GM23338 (cell line): ENCODE data around the gene RASGRF2. TPM values are rescaled to one million over a fixed set of nuclear protein-coding genes. Genes with fewer than 3 reads are reported as not detected.

Experiments used
- ATAC-seq: fragments of 200-7000 bp; cut with Tn5 transposase; 3 replicates; pipeline ENCODE4 v1.9.1; 2020
- DNase-seq: peaks from one replicate; pipeline ENCODE4 v3.0.0-alpha.2; 2015; ENCODE audit warnings: low spot score
- H2AFZ ChIP-seq: fragments of 200-600 bp; sonication (generic); 2 replicates; pipeline ENCODE4 v1.8.0; 2016; ENCODE audit warnings: antibody characterized with exemption, mild to moderate bottlenecking, moderate library complexity
- H3F3A ChIP-seq: fragments of 200-600 bp; sonication (generic); replicated peaks from 2 replicates; pipeline ENCODE4 v1.8.0; 2017; ENCODE audit warnings: antibody characterized with exemption, mixed run types, low read depth
- H3K27ac ChIP-seq: fragments of 200-600 bp; sonication (generic); 2 replicates; pipeline ENCODE4 v1.6.1; 2016; ENCODE audit warnings: low read depth
- H3K27me3 ChIP-seq: fragments of 200-600 bp; sonication (generic); 2 replicates; pipeline ENCODE4 v1.8.0; 2016; ENCODE audit warnings: mild to moderate bottlenecking, mixed run types, moderate library complexity; ENCODE audit not compliant: insufficient read depth
- H3K36me3 ChIP-seq: fragments of 200-600 bp; sonication (generic); 2 replicates; pipeline ENCODE4 v1.8.0; 2016; ENCODE audit warnings: mild to moderate bottlenecking; ENCODE audit not compliant: insufficient read depth
- H3K4me1 ChIP-seq: fragments of 200-600 bp; sonication (generic); 2 replicates; pipeline ENCODE4 v1.8.0; 2016; ENCODE audit warnings: mild to moderate bottlenecking, moderate library complexity; ENCODE audit not compliant: insufficient read depth
- H3K4me2 ChIP-seq: fragments of 200-600 bp; sonication (generic); 2 replicates; pipeline ENCODE4 v1.7.1; 2017; ENCODE audit warnings: mixed run types
- H3K4me3 ChIP-seq: fragments of 200-600 bp; sonication (generic); 2 replicates; pipeline ENCODE4 v1.6.1; 2016; ENCODE audit warnings: mixed run types
- H3K79me2 ChIP-seq: fragments of 200-600 bp; sonication (generic); replicated peaks from 2 replicates; pipeline ENCODE4 v1.8.0; 2017; ENCODE audit warnings: mild to moderate bottlenecking; ENCODE audit not compliant: insufficient read depth
- H3K9me2 ChIP-seq: fragments of 200-600 bp; sonication (generic); 2 replicates; pipeline ENCODE4 v1.8.0; 2017; ENCODE audit not compliant: insufficient read depth
- H4K20me1 ChIP-seq: fragments of 200-600 bp; sonication (generic); replicated peaks from 2 replicates; pipeline ENCODE4 v1.8.0; 2017; ENCODE audit warnings: mild to moderate bottlenecking; ENCODE audit not compliant: insufficient read depth
- H3K27ac Mint-ChIP-seq: 2 replicates; pipeline ENCODE4 v1.8.0; 2020; ENCODE audit warnings: inconsistent platforms, mild to moderate bottlenecking, moderate library complexity, mixed read lengths
- H3K27me3 Mint-ChIP-seq: 3 replicates; pipeline ENCODE4 v1.8.0; 2022; ENCODE audit warnings: low read depth, mild to moderate bottlenecking, moderate library complexity, mixed read lengths, inconsistent platforms; ENCODE audit not compliant: insufficient read depth, poor library complexity
- H3K36me3 Mint-ChIP-seq: 3 replicates; pipeline ENCODE4 v1.8.0; 2021; ENCODE audit warnings: low read depth, mild to moderate bottlenecking, inconsistent platforms, moderate library complexity, mixed read lengths
- H3K4me1 Mint-ChIP-seq: 3 replicates; pipeline ENCODE4 v1.8.0; 2020; ENCODE audit warnings: mild to moderate bottlenecking, inconsistent platforms, mixed read lengths
- H3K4me3 Mint-ChIP-seq: 3 replicates; pipeline ENCODE4 v1.8.0; 2021; ENCODE audit warnings: moderate library complexity, mild to moderate bottlenecking, inconsistent platforms, mixed read lengths
- H3K9me3 Mint-ChIP-seq: 3 replicates; pipeline ENCODE4 v1.8.0; 2020; ENCODE audit warnings: moderate library complexity, mild to moderate bottlenecking, inconsistent platforms, mixed read lengths
- CREB1 ChIP-seq: fragments of 250-450 bp; sonication (Bioruptor Pico); IDR thresholded peaks from 2 replicates; pipeline ENCODE4 v1.5.0; 2020; ENCODE audit warnings: low read depth, mild to moderate bottlenecking, moderate library complexity
- CTCF ChIP-seq, 2 experiments: fragments of 200-600 bp in 1 of 2; sonication (generic) in 1 of 2; conservative IDR thresholded peaks; 2 replicates each; pipeline versions ENCODE4 v1.5.1 to v1.6.1; 2016 to 2017; ENCODE audit warnings: antibody characterized with exemption in 2 of 2, low read depth in 2 of 2, mild to moderate bottlenecking in 2 of 2, moderate library complexity in 1 of 2
- ETS1 ChIP-seq: IDR thresholded peaks from 2 replicates; pipeline ENCODE4 v1.6.1; 2016; ENCODE audit warnings: antibody characterized with exemption
- EZH2 ChIP-seq: fragments of 200-600 bp; sonication (generic); IDR thresholded peaks from one replicate; pipeline ENCODE4 v1.8.0; 2017; ENCODE audit warnings: antibody characterized with exemption, mild to moderate bottlenecking, low read depth; ENCODE audit not compliant: unreplicated experiment
- EZH2phosphoT487 ChIP-seq: fragments of 200-600 bp; sonication (generic); IDR thresholded peaks from one replicate; pipeline ENCODE4 v1.8.1; 2018; ENCODE audit warnings: antibody characterized with exemption; ENCODE audit not compliant: unreplicated experiment
- JUNB ChIP-seq: IDR thresholded peaks from one replicate; pipeline ENCODE4 v1.6.1; 2016; ENCODE audit warnings: antibody characterized with exemption; ENCODE audit not compliant: unreplicated experiment
- NANOG ChIP-seq: IDR thresholded peaks from 2 replicates; pipeline ENCODE4 v1.6.1; 2016; ENCODE audit warnings: antibody characterized with exemption, borderline replicate concordance
- POLR2AphosphoS5 ChIP-seq: IDR thresholded peaks from 2 replicates; pipeline ENCODE4 v1.6.1; 2016; ENCODE audit warnings: antibody characterized with exemption, low read depth
- REST ChIP-seq: IDR thresholded peaks from one replicate; pipeline ENCODE4 v1.6.1; 2018; ENCODE audit warnings: antibody characterized with exemption; ENCODE audit not compliant: unreplicated experiment
- STAT1 ChIP-seq: IDR thresholded peaks from one replicate; pipeline ENCODE4 v1.6.1; 2016; ENCODE audit warnings: antibody characterized with exemption; ENCODE audit not compliant: unreplicated experiment
- ZNF114 ChIP-seq: fragments of 250-450 bp; sonication (Bioruptor Pico); IDR thresholded peaks from 2 replicates; pipeline ENCODE4 v1.5.0; 2020; ENCODE audit warnings: mild to moderate bottlenecking, moderate library complexity
- ZNF331 ChIP-seq: fragments of 250-450 bp; sonication (Bioruptor Pico); IDR thresholded peaks from 2 replicates; pipeline ENCODE4 v1.5.0; 2020; ENCODE audit warnings: low read depth, mild to moderate bottlenecking, moderate library complexity
- polyA plus RNA-seq: library from polyadenylated mRNA; unstranded; fragments of >200 nt; fragmentation: Nextera tagmentation; extraction: Ambion mirVana; gene quantifications from 2 replicates; pipeline ENCODE4 v1.2.1, GENCODE V29; 2016
- total RNA-seq: library from RNA; depleted of rRNA; stranded (reverse); fragments of >200 nt; shearing (Covaris generic); gene quantifications from 2 replicates; pipeline ENCODE4 v1.2.3, GENCODE V29; 2014
- TF ChIP-seq, protein P1 (sequence below): fragments of 250-450 bp; sonication (Bioruptor Pico); IDR thresholded peaks from 2 replicates; pipeline ENCODE4 v1.5.0; 2020; ENCODE audit warnings: mild to moderate bottlenecking, moderate library complexity

RASGRF2 gene
- total and polyA plus RNA-seq, 2 experiments from 2014 or later, result 5.0 to 19.2 TPM

GRCh38 chr5:81161012-81161601 is 200.9 kb downstream of the RASGRF2 start:
- no peaks in the 10 kb centered on the region for H3K9me2 ChIP-seq
- no peak for ATAC-seq
- Mint-ChIP-seq H3K9me3 (no peaks in the 10 kb centered on the region), H3K4me3 (no peak overlapping the region), H3K4me1 (peaks cover 5% of the 10 kb centered on the region; the same call in 2 of the 3 replicates), H3K36me3 (peaks cover 2% of the 10 kb centered on the region; the same call in 1 of the 3 replicates), H3K27ac (no peak overlapping the region), H3K27me3 (no peaks in the 10 kb centered on the region)
- H4K20me1 ChIP-seq, result no peaks in the 10 kb centered on the region
- H3F3A ChIP-seq, result no peaks in the 10 kb centered on the region
- no peaks in the 10 kb centered on the region for H3K36me3 ChIP-seq
- H3K27me3 ChIP-seq, result no peaks in the 10 kb centered on the region
- H3K27ac ChIP-seq, result no peak overlapping the region
- TF ChIP-seq ETS1 (no peak), ZNF114 (CRISPR knock-in tag) (no peak), JUNB (no peak), CREB1 (CRISPR knock-in tag) (no peak), POLR2AphosphoS5 (no peak), STAT1 (no peak), EZH2 (no peak), REST (no peak), ZNF331 (CRISPR knock-in tag) (no peak), NANOG (no peak), EZH2phosphoT487 (no peak), CTCF (conservative IDR thresholded peaks at IDR 0.05; ENCODE audit: low read depth in 2 of 2) (no peak)
- TF ChIP-seq, protein P1, sequence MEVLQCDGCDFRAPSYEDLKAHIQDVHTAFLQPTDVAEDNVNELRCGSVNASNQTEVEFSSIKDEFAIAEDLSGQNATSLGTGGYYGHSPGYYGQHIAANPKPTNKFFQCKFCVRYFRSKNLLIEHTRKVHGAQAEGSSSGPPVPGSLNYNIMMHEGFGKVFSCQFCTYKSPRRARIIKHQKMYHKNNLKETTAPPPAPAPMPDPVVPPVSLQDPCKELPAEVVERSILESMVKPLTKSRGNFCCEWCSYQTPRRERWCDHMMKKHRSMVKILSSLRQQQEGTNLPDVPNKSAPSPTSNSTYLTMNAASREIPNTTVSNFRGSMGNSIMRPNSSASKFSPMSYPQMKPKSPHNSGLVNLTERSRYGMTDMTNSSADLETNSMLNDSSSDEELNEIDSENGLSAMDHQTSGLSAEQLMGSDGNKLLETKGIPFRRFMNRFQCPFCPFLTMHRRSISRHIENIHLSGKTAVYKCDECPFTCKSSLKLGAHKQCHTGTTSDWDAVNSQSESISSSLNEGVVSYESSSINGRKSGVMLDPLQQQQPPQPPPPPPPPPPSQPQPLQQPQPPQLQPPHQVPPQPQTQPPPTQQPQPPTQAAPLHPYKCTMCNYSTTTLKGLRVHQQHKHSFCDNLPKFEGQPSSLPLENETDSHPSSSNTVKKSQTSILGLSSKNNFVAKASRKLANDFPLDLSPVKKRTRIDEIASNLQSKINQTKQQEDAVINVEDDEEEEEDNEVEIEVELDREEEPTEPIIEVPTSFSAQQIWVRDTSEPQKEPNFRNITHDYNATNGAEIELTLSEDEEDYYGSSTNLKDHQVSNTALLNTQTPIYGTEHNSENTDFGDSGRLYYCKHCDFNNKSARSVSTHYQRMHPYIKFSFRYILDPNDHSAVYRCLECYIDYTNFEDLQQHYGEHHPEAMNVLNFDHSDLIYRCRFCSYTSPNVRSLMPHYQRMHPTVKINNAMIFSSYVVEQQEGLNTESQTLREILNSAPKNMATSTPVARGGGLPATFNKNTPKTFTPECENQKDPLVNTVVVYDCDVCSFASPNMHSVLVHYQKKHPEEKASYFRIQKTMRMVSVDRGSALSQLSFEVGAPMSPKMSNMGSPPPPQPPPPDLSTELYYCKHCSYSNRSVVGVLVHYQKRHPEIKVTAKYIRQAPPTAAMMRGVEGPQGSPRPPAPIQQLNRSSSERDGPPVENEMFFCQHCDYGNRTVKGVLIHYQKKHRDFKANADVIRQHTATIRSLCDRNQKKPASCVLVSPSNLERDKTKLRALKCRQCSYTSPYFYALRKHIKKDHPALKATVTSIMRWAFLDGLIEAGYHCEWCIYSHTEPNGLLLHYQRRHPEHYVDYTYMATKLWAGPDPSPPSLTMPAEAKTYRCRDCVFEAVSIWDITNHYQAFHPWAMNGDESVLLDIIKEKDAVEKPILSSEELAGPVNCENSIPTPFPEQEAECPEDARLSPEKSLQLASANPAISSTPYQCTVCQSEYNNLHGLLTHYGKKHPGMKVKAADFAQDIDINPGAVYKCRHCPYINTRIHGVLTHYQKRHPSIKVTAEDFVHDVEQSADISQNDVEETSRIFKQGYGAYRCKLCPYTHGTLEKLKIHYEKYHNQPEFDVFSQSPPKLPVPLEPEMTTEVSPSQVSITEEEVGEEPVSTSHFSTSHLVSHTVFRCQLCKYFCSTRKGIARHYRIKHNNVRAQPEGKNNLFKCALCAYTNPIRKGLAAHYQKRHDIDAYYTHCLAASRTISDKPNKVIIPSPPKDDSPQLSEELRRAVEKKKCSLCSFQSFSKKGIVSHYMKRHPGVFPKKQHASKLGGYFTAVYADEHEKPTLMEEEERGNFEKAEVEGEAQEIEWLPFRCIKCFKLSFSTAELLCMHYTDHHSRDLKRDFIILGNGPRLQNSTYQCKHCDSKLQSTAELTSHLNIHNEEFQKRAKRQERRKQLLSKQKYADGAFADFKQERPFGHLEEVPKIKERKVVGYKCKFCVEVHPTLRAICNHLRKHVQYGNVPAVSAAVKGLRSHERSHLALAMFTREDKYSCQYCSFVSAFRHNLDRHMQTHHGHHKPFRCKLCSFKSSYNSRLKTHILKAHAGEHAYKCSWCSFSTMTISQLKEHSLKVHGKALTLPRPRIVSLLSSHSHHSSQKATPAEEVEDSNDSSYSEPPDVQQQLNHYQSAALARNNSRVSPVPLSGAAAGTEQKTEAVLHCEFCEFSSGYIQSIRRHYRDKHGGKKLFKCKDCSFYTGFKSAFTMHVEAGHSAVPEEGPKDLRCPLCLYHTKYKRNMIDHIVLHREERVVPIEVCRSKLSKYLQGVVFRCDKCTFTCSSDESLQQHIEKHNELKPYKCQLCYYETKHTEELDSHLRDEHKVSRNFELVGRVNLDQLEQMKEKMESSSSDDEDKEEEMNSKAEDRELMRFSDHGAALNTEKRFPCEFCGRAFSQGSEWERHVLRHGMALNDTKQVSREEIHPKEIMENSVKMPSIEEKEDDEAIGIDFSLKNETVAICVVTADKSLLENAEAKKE (CRISPR knock-in tag), result no peak
- H3K4me1 ChIP-seq, result no peaks in the 10 kb centered on the region
- DNase-seq, result no peak
- no peak overlapping the region for H3K4me2 ChIP-seq
- H2AFZ ChIP-seq, result no peak overlapping the region
- H3K4me3 ChIP-seq, result no peak overlapping the region
- H3K79me2 ChIP-seq, result no peaks in the 10 kb centered on the region
